Testis (tissue), 2 donors: ENCODE measurements around the gene KCNK10.

Source experiments
- CTCF ChIP-seq, 3 experiments: fragments of 450-650 bp in 2 of 3; fragments of 200-600 bp in 1 of 3; sonication (generic) in 1 of 3; IDR thresholded peaks; one replicate each; pipeline ENCODE4 v1.5.1; 2016 to 2019; ENCODE audit warnings: antibody characterized with exemption in 3 of 3, mild to moderate bottlenecking in 2 of 3, moderate library complexity in 1 of 3
- POLR2A ChIP-seq: fragments of 450-650 bp; IDR thresholded peaks from one replicate; pipeline ENCODE4 v1.6.1; 2017; ENCODE audit warnings: antibody characterized with exemption, mild to moderate bottlenecking, moderate library complexity

GRCh38 chr14:88140874-88141273 lies 182.2 kb downstream of the KCNK10 start:
- TF ChIP-seq CTCF (IDR thresholded peaks at IDR 0.05), result no peak
- no peak for TF ChIP-seq POLR2A
